Measurements from ENCODE around the gene SLCO2A1. TPM values are rescaled to one million over a fixed set of nuclear protein-coding genes. Genes with fewer than 3 reads are reported as not detected.

The SLCO2A1 gene
- total RNA-seq, 1 donor: under 0.01 TPM

DNA sequence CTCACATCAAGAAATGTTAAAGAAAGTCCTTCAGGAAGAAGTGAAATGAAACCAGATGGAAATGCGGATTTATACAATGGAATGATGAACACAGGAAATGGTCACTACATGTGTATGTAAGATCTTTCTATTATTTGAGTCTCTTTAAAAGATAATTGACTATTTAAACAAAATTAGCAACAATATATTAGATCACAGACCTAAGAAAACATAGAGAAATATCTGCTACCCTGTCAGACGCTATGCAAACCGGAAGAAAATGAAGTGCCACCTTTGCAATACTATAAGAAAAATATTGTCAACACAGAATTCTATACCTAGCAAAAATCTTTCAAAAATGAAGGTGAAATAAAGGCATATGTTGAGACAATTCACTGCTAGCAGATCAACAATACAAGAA lies 151.2 kb downstream of the SLCO2A1 start:
- TF ChIP-seq, protein P1, sequence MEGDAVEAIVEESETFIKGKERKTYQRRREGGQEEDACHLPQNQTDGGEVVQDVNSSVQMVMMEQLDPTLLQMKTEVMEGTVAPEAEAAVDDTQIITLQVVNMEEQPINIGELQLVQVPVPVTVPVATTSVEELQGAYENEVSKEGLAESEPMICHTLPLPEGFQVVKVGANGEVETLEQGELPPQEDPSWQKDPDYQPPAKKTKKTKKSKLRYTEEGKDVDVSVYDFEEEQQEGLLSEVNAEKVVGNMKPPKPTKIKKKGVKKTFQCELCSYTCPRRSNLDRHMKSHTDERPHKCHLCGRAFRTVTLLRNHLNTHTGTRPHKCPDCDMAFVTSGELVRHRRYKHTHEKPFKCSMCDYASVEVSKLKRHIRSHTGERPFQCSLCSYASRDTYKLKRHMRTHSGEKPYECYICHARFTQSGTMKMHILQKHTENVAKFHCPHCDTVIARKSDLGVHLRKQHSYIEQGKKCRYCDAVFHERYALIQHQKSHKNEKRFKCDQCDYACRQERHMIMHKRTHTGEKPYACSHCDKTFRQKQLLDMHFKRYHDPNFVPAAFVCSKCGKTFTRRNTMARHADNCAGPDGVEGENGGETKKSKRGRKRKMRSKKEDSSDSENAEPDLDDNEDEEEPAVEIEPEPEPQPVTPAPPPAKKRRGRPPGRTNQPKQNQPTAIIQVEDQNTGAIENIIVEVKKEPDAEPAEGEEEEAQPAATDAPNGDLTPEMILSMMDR (IDR thresholded peaks at IDR 0.05; ENCODE audit: insufficient read depth, low read length): no peak
- no peak overlapping the region for H3K4me3 ChIP-seq (ENCODE audit: low read depth, low read length)
- no peak for DNase-seq (ENCODE audit: low read depth)

Other genes starting within 250 kb of the SLCO2A1 start
- 76.7 and 86.9 TPM in 2 replicates for gene SRPRB, start 224.1 kb downstream of the SLCO2A1 start, total RNA-seq (ENCODE audit: low replicate concordance)
- 0.36 and 0.49 TPM in 2 replicates for gene RAB6B, start 134.0 kb downstream of the SLCO2A1 start, total RNA-seq (ENCODE audit: low replicate concordance)
- gene RYK, start 220.9 kb upstream of the SLCO2A1 start, total RNA-seq (ENCODE audit: low replicate concordance): 36.5 and 87.2 TPM in 2 replicates